Nephron (organoid): ENCODE results near the gene ZNF334.

Experiments used
- H3K27ac Mint-ChIP-seq, 3 experiments: 2 replicates each; pipeline ENCODE4 v1.8.0; 2020; ENCODE audit warnings: mixed read lengths in 3 of 3, mild to moderate bottlenecking in 2 of 3, moderate library complexity in 1 of 3
- H3K27me3 Mint-ChIP-seq: 2 replicates; pipeline ENCODE4 v1.8.0; 2021; ENCODE audit warnings: low read depth, mild to moderate bottlenecking, moderate library complexity, mixed read lengths
- H3K36me3 Mint-ChIP-seq: 2 replicates; pipeline ENCODE4 v1.8.0; 2020; ENCODE audit warnings: low read depth, mixed read lengths
- H3K4me1 Mint-ChIP-seq: 2 replicates; pipeline ENCODE4 v1.8.0; 2020; ENCODE audit warnings: mixed read lengths
- H3K4me3 Mint-ChIP-seq, 3 experiments: 2 replicates each; pipeline ENCODE4 v1.8.0; 2020; ENCODE audit warnings: mild to moderate bottlenecking in 3 of 3, mixed read lengths in 3 of 3, moderate library complexity in 2 of 3
- H3K9me3 Mint-ChIP-seq: 2 replicates; pipeline ENCODE4 v1.8.0; 2020; ENCODE audit warnings: mixed read lengths
- CTCF ChIP-seq, 3 experiments: fragments of 200-600 bp; sonication (generic); IDR thresholded peaks; one replicate each; pipeline ENCODE4 v1.5.0; 2021; ENCODE audit warnings: antibody characterized with exemption in 3 of 3; ENCODE audit not compliant: unreplicated experiment in 3 of 3

ZNF334 gene

DNA sequence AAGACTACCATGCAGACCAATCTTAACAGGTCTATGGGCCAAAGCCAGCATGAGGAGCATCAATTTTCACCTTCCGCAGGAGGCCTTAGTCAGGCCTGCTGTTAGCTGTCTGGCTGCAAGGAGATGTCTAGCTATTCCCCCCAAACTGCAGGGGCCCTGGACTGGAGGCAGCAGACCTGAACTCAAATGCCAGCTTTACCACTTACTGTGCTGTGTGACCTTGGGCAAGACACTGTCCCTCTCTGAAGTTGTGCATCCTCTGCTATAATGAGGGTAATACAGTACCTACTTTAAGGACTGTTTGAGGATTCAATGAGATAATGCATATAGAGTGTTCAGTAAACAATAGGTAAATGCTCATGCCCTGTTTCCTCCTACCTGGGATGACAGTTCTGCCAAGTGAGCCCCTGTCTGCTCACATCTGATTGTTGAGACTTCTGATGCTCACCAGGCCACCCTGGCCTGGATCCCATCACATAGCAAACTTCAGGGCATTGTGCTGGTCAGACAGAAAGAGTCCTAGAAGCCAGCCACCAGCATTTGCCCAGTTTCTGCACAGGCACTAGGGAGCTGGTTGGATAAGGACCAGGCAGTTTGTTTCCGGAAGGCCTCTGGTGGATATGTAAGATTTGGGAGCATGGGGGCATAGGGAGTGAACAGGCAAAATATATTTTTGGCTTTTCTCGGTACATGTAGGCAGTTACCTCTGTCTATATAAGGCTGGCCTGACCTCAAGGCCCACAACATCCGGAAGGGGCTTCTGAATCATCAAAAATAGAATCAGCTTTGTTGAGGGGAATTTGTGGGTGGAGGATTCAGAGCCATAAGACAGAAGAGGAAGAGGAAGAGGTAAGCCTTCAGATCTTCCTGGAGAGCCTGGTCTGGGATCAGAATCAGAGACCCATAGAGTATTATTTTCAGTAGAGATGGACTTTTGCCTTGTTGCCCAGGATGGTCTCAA is 39.4 kb upstream of the ZNF334 start:
- Mint-ChIP-seq H3K4me1 (peaks cover 4% of the 10 kb centered on the region), H3K27ac (peak overlapping the region in 2 of 3 experiments; percentile 1 to 23), H3K4me3 (no peak overlapping the region), H3K27me3 (peaks cover 9% of the 10 kb centered on the region), H3K9me3 (no peaks in the 10 kb centered on the region), H3K36me3 (no peaks in the 10 kb centered on the region)
- TF ChIP-seq CTCF (IDR thresholded peaks at IDR 0.05; ENCODE audit: unreplicated experiment in 3 of 3): no peak

- H3K4me3 Mint-ChIP-seq: no peak overlapping the region
Measured at GRCh38 chr20:46551522-46552381, 38.4 kb upstream of the ZNF334 start.

DNA sequence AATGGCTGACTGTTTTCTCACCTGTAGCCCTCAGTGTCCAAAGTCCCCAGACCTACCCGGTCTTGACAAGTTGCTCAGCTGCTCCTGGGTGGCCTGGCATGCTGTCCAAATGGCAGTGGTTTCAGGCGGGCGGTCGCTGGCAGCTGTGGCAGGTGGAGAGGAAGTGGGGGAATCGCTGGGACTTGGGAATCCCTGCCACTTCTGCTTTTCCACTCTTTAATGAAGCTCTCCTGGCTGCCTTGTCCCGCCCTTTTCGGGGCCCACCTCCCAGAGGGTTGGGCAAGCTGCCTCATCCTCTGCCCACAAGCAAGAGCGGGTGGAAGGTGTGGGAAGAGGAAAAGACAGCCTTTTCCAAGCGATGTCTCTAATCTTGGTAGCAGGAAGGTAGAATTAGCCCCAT is 37.1 kb upstream of the ZNF334 start, which contains the start of gene OCSTAMP:
Gene OCSTAMP (minus strand): TSS at position 194 of the 400 bp plus-strand sequence. CDS start 94 bp downstream, at position 100.
- no peaks in the 10 kb centered on the region for H3K9me3 Mint-ChIP-seq
- no peaks in the 10 kb centered on the region for H3K36me3 Mint-ChIP-seq
- no peak for TF ChIP-seq CTCF (IDR thresholded peaks at IDR 0.05; ENCODE audit: unreplicated experiment in 3 of 3)
- peaks cover 7% of the 10 kb centered on the region for H3K27me3 Mint-ChIP-seq
- H3K4me1 Mint-ChIP-seq: no peaks in the 10 kb centered on the region
- H3K4me3 Mint-ChIP-seq: no peak within 1 kb of the TSS
- H3K27ac Mint-ChIP-seq: no peak within 1 kb of the TSS

More at GRCh38 chr20:46551522-46552381, 38.4 kb upstream of the ZNF334 start:
- no peaks in the 10 kb centered on the region for H3K9me3 Mint-ChIP-seq
- H3K4me1 Mint-ChIP-seq: no peaks in the 10 kb centered on the region
- peaks cover 9% of the 10 kb centered on the region for H3K27me3 Mint-ChIP-seq
- H3K36me3 Mint-ChIP-seq: no peaks in the 10 kb centered on the region
- no peak for TF ChIP-seq CTCF (IDR thresholded peaks at IDR 0.05; ENCODE audit: unreplicated experiment in 3 of 3)
- no peak overlapping the region for H3K27ac Mint-ChIP-seq

GRCh38 chr20:46549188-46549972 is 36.0 kb upstream of the ZNF334 start:
- H3K4me3 Mint-ChIP-seq: no peak overlapping the region
- no peak for TF ChIP-seq CTCF (IDR thresholded peaks at IDR 0.05; ENCODE audit: unreplicated experiment in 3 of 3)
- no peaks in the 10 kb centered on the region for H3K4me1 Mint-ChIP-seq
- H3K36me3 Mint-ChIP-seq: no peaks in the 10 kb centered on the region
- H3K9me3 Mint-ChIP-seq: no peaks in the 10 kb centered on the region
- H3K27ac Mint-ChIP-seq: no peak overlapping the region
- H3K27me3 Mint-ChIP-seq: no peaks in the 10 kb centered on the region

- TF ChIP-seq CTCF (IDR thresholded peaks at IDR 0.05; ENCODE audit: unreplicated experiment in 3 of 3): no peak
- H3K4me3 Mint-ChIP-seq: no peak overlapping the region
- no peaks in the 10 kb centered on the region for H3K36me3 Mint-ChIP-seq
- no peaks in the 10 kb centered on the region for H3K27me3 Mint-ChIP-seq
- H3K4me1 Mint-ChIP-seq: no peaks in the 10 kb centered on the region
- no peaks in the 10 kb centered on the region for H3K9me3 Mint-ChIP-seq
- no peak overlapping the region for H3K27ac Mint-ChIP-seq
Measured at GRCh38 chr20:46548688-46549087, 35.3 kb upstream of the ZNF334 start.
